ENCODE measurements around the gene DGCR2.

The DGCR2 gene

DNA sequence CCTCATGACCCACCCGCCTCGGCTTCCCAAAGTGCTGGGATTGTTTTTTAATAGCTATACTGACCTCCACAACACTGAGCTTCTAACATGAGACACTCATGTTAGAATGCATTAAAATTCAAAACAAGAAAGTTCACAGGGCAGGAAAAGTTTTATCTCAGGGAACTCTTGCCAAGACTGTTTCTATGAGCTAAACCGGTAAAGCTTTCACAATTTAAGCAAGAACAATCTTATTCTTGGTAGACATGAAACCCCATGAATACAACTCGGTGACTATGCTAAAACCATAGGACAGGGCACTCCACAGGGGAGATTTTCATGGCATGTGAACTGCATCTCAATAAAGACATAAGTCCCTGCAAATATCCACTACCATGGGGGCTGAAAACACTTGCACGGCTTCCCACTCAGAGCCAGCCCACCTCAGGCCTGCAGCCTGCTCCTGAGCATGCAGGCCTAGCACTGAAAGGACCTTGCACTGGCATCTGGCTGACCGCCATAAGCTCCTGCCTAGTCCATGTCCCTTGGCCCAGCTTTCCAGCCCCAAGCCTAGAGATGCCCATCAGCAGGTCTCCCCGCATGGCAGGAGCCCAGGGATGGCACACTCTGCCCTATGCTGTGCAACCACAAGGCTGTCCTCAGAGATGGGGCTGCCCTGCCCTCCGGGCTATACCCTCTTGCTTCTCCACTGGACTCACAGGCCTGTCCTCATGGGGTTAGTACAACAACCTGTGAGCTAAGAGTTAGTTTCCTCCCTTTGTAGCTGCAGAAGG, 58.4 kb downstream of the DGCR2 start:
- Histone ChIP-seq H3K27ac (ENCODE audit: low read depth, low read length) (no peak overlapping the region), H3K4me1 (ENCODE audit: insufficient read depth, low read length) (no peaks in the 10 kb centered on the region), H3K9me3 (ENCODE audit: insufficient read depth, low read depth, low read length) (no peaks in the 10 kb centered on the region), H3K27me3 (ENCODE audit: insufficient read depth, low read length) (no peaks in the 10 kb centered on the region), H3K36me3 (ENCODE audit: insufficient read depth, low read length) (peaks cover 76% of the 10 kb centered on the region), H3K4me3 (ENCODE audit: low read length) (no peak overlapping the region), H3K9ac (ENCODE audit: low read depth, low read length) (no peak overlapping the region)
- WGBS, result 96% methylated on average over 8 of the region's 8 CpGs

DNA sequence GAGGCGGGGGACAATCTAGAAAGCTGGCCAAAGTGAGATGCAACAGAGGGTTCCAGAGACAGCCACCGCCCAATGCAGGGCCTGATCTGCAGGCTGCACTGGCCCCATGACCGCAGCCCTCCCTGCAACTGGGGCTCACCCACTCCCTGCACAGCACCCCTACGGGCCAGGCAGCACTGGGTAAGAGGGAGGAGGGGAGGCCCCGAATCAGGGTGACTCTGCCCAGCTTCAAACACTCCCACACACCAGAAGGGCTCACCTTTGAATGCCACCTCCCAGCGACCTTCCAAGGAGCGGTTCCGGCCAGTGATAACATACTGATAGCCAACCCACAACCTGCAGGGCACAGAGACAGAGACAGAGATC, 59.3 kb downstream of the DGCR2 start:
- Histone ChIP-seq H3K36me3 (ENCODE audit: insufficient read depth, low read length) (peaks cover 74% of the 10 kb centered on the region), H3K4me3 (ENCODE audit: low read length) (no peak overlapping the region), H3K9ac (ENCODE audit: low read depth, low read length) (no peak overlapping the region), H3K27ac (ENCODE audit: low read depth, low read length) (no peak overlapping the region), H3K9me3 (ENCODE audit: insufficient read depth, low read depth, low read length) (no peaks in the 10 kb centered on the region), H3K27me3 (ENCODE audit: insufficient read depth, low read length) (no peaks in the 10 kb centered on the region), H3K4me1 (ENCODE audit: insufficient read depth, low read length) (no peaks in the 10 kb centered on the region)
- WGBS, result 93% methylated on average over 7 of the region's 8 CpGs

GRCh38 chr22:19062139-19062942, 59.9 kb downstream of the DGCR2 start:
- no peaks in the 10 kb centered on the region for H3K27me3 ChIP-seq (ENCODE audit: insufficient read depth, low read length)
- H3K9me3 ChIP-seq (ENCODE audit: insufficient read depth, low read depth, low read length), result no peaks in the 10 kb centered on the region
- no peak overlapping the region for H3K27ac ChIP-seq (ENCODE audit: low read depth, low read length)
- WGBS, result 84% methylated on average over 12 of the region's 12 CpGs
- no peak overlapping the region for H3K9ac ChIP-seq (ENCODE audit: low read depth, low read length)
- H3K4me3 ChIP-seq (ENCODE audit: low read length), result no peak overlapping the region
- no peaks in the 10 kb centered on the region for H3K4me1 ChIP-seq (ENCODE audit: insufficient read depth, low read length)
- H3K36me3 ChIP-seq (ENCODE audit: insufficient read depth, low read length), result peaks cover 68% of the 10 kb centered on the region

DNA sequence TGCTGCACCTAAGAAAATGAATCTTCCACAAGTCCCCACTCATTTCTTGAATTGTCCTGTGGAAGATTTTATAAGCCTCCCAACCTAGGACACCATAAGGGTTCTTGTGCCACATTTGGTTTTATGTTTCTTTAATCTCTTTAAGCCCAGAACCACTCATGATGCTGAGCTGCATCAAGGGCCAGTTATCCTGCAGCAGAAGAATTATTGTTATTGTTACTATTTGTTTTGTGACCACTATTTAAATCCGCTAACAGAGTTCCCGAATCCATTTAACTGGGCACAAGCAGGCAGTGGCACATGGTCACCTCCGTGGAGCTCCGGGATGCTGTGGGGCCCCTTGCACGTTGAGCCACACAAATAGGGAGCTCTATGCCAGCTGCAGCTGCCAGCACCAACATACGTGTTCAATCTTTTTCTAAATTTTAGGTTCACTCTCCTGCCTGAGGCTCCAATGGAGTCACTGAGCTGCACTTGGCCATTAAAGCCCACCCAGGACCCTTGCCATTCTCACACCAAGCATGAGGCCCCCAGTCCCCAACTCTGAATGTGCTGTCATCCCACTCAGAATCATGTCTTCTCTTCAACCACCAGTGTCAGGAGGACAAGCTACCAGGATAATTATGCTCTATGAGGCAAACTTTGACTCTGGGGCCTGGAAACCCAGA, 60.6 kb downstream of the DGCR2 start:
- WGBS, result 94% methylated on average over 6 of the region's 6 CpGs
- Histone ChIP-seq H3K27ac (ENCODE audit: low read depth, low read length) (no peak overlapping the region), H3K4me1 (ENCODE audit: insufficient read depth, low read length) (no peaks in the 10 kb centered on the region), H3K4me3 (ENCODE audit: low read length) (no peak overlapping the region), H3K36me3 (ENCODE audit: insufficient read depth, low read length) (peaks cover 70% of the 10 kb centered on the region), H3K9me3 (ENCODE audit: insufficient read depth, low read depth, low read length) (no peaks in the 10 kb centered on the region), H3K9ac (ENCODE audit: low read depth, low read length) (no peak overlapping the region), H3K27me3 (ENCODE audit: insufficient read depth, low read length) (no peaks in the 10 kb centered on the region)

DNA sequence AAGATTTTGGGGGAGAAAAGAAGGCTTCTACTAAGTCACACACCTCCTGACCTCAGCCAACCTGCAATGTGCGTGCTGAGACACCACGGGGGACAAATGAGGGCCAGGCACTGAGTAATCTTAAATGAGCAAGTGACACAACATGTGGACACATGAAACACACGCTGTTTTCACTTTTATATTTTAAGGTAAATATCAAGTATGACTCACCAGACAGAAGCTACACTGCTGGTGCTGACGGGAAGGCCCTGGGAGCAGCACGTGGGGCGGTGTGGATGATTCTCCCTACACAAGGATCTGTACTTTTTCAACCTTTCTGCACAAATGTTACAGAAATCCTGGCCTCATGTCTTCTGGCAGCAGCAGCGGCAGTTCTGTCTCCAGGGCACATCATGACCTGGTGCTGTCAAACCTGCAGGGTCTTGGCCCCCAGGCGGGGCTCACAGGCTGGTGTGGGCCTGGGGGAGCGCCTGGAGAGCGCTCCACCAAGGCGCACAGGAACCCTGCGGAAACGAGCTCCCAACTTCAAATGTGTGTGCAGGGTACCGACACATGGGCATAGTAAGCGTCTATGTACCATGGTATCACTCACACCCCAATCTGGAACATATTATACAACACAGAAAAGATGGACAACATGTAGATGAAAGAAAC, 61.7 kb downstream of the DGCR2 start:
- Histone ChIP-seq H3K9me3 (ENCODE audit: insufficient read depth, low read depth, low read length) (no peaks in the 10 kb centered on the region), H3K36me3 (ENCODE audit: insufficient read depth, low read length) (peaks cover 67% of the 10 kb centered on the region), H3K4me1 (ENCODE audit: insufficient read depth, low read length) (no peaks in the 10 kb centered on the region), H3K27me3 (ENCODE audit: insufficient read depth, low read length) (no peaks in the 10 kb centered on the region), H3K9ac (ENCODE audit: low read depth, low read length) (no peak overlapping the region), H3K27ac (ENCODE audit: low read depth, low read length) (no peak overlapping the region), H3K4me3 (ENCODE audit: low read length) (no peak overlapping the region)
- 92% methylated on average over 14 of the region's 15 CpGs for WGBS

GRCh38 chr22:19059481-19060278, 62.5 kb downstream of the DGCR2 start:
- peaks cover 59% of the 10 kb centered on the region for H3K36me3 ChIP-seq (ENCODE audit: insufficient read depth, low read length)
- H3K9ac ChIP-seq (ENCODE audit: low read depth, low read length), result no peak overlapping the region

DNA sequence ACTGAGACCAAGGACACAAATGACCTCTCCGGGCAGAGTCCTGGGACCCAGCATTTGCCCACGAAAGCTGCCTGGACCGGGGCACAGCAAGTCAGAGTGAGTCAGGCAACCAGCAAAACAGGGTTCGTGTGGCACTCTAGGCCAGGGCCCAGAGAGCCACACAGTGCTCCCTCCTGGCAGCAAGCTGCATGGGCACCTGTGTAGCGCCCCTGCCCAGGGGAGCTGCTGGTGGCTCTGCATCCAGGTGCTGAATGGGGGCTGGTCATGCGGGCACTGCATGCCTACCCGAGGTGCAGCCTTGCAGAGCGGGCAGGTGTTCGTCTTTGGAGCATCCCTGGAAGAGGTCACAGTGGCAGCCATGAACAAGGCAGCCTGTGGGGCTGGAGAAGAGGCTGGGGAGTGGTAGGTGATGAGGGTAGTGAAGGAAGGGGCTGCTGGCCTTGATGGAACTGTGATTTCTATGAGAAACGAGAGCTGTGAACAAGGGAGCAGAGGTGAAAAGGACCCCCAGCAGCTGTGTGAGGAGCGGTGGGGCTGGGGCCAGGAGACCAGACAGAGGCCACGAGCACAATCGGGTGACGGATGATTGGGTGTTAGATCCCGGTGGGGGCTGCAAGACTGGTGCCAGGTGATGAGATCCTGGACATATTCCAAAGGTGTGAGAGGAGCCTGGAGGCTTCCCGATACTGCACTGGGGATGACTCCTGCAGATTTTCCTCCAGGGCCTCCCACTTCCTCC, 63.3 kb downstream of the DGCR2 start:
- 94% methylated on average over 16 of the region's 16 CpGs for WGBS
- peaks cover 55% of the 10 kb centered on the region for H3K36me3 ChIP-seq (ENCODE audit: insufficient read depth, low read length)

More at GRCh38 chr22:19059481-19060278, 62.5 kb downstream of the DGCR2 start:
- no peak overlapping the region for H3K27ac ChIP-seq (ENCODE audit: low read depth, low read length)
- H3K4me1 ChIP-seq (ENCODE audit: insufficient read depth, low read length), result no peaks in the 10 kb centered on the region
- no peaks in the 10 kb centered on the region for H3K27me3 ChIP-seq (ENCODE audit: insufficient read depth, low read length)
- WGBS, result 95% methylated on average over 20 of the region's 20 CpGs
- no peak overlapping the region for H3K4me3 ChIP-seq (ENCODE audit: low read length)
- H3K9me3 ChIP-seq (ENCODE audit: insufficient read depth, low read depth, low read length), result no peaks in the 10 kb centered on the region

GRCh38 chr22:19057999-19058491, 64.2 kb downstream of the DGCR2 start:
- Histone ChIP-seq H3K9ac (ENCODE audit: low read depth, low read length) (no peak overlapping the region), H3K27me3 (ENCODE audit: insufficient read depth, low read length) (no peaks in the 10 kb centered on the region), H3K4me3 (ENCODE audit: low read length) (no peak overlapping the region), H3K4me1 (ENCODE audit: insufficient read depth, low read length) (no peaks in the 10 kb centered on the region), H3K27ac (ENCODE audit: low read depth, low read length) (no peak overlapping the region), H3K36me3 (ENCODE audit: insufficient read depth, low read length) (peaks cover 59% of the 10 kb centered on the region), H3K9me3 (ENCODE audit: insufficient read depth, low read depth, low read length) (no peaks in the 10 kb centered on the region)
- 92% methylated on average over 4 of the region's 4 CpGs for WGBS

More for the DNA sequence above, 63.3 kb downstream of the DGCR2 start:
- Histone ChIP-seq H3K9me3 (ENCODE audit: insufficient read depth, low read depth, low read length) (no peaks in the 10 kb centered on the region), H3K4me3 (ENCODE audit: low read length) (no peak overlapping the region), H3K27me3 (ENCODE audit: insufficient read depth, low read length) (no peaks in the 10 kb centered on the region), H3K4me1 (ENCODE audit: insufficient read depth, low read length) (no peaks in the 10 kb centered on the region), H3K27ac (ENCODE audit: low read depth, low read length) (no peak overlapping the region), H3K9ac (ENCODE audit: low read depth, low read length) (no peak overlapping the region)

DNA sequence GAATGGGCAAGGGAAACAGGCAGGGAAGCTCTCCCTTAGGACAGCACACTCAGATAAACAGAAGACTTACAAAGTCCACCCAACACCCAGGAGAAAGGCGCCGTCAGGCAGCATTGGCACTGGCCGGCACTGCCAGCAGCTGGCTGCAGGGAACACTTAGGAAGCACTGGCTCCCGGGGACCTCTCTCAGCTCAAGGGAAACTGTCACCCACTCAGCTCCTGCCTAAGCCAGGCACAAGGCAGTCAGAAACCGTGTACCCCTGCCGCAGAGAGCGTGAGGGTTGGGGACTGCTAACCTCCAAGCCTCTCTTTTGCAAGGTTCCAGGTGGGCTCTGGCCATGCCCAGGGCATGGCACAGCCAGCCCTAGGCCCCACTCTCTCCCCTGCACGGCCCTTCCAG, 64.7 kb downstream of the DGCR2 start:
- Histone ChIP-seq H3K36me3 (ENCODE audit: insufficient read depth, low read length) (peaks cover 63% of the 10 kb centered on the region), H3K4me1 (ENCODE audit: insufficient read depth, low read length) (no peaks in the 10 kb centered on the region), H3K27me3 (ENCODE audit: insufficient read depth, low read length) (no peaks in the 10 kb centered on the region), H3K9me3 (ENCODE audit: insufficient read depth, low read depth, low read length) (no peaks in the 10 kb centered on the region), H3K27ac (ENCODE audit: low read depth, low read length) (no peak overlapping the region), H3K4me3 (ENCODE audit: low read length) (no peak overlapping the region), H3K9ac (ENCODE audit: low read depth, low read length) (no peak overlapping the region)
- 92% methylated on average over 8 of the region's 8 CpGs for WGBS

GRCh38 chr22:19056951-19057401, 65.2 kb downstream of the DGCR2 start:
- H3K9me3 ChIP-seq (ENCODE audit: insufficient read depth, low read depth, low read length), result no peaks in the 10 kb centered on the region
- H3K36me3 ChIP-seq (ENCODE audit: insufficient read depth, low read length), result peaks cover 66% of the 10 kb centered on the region
- no peak overlapping the region for H3K27ac ChIP-seq (ENCODE audit: low read depth, low read length)
- H3K4me3 ChIP-seq (ENCODE audit: low read length), result no peak overlapping the region
- no peaks in the 10 kb centered on the region for H3K4me1 ChIP-seq (ENCODE audit: insufficient read depth, low read length)
- WGBS, result 94% methylated on average over 13 of the region's 13 CpGs
- no peaks in the 10 kb centered on the region for H3K27me3 ChIP-seq (ENCODE audit: insufficient read depth, low read length)
- no peak overlapping the region for H3K9ac ChIP-seq (ENCODE audit: low read depth, low read length)
